WI38 (cell line): ENCODE data around the gene RWDD1.

Experiments
- H3K4me3 ChIP-seq: 2 replicates; pipeline ENCODE4 v1.5.1; 2011; ENCODE audit warnings: low read depth, mild to moderate bottlenecking, control low read depth, low read length
- TF ChIP-seq, protein P1 (sequence below): IDR thresholded peaks from 2 replicates; pipeline ENCODE4 v1.5.1; 2012; ENCODE audit warnings: low read depth, mild to moderate bottlenecking, control low read depth, low read length

RWDD1 gene

DNA sequence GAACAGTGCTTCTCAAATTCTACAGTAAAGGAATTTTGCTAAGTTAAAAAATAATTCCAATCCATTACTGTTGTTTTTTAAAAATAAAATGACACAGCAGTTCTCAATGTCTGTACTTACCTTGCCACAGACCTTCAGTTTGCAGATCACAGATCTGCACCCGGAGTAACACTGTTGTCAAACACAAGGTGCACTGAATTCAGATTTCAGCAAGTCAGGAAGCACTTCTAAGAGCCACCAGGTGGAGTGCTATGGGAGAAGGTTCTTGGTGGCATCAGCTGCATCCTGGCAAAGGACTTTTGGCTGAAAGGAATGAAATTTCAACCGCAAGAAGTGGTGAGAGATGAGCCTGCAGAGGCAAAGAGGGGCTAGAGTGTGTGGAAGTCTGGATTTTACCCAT is 62.4 kb downstream of the RWDD1 start:
- TF ChIP-seq, protein P1, sequence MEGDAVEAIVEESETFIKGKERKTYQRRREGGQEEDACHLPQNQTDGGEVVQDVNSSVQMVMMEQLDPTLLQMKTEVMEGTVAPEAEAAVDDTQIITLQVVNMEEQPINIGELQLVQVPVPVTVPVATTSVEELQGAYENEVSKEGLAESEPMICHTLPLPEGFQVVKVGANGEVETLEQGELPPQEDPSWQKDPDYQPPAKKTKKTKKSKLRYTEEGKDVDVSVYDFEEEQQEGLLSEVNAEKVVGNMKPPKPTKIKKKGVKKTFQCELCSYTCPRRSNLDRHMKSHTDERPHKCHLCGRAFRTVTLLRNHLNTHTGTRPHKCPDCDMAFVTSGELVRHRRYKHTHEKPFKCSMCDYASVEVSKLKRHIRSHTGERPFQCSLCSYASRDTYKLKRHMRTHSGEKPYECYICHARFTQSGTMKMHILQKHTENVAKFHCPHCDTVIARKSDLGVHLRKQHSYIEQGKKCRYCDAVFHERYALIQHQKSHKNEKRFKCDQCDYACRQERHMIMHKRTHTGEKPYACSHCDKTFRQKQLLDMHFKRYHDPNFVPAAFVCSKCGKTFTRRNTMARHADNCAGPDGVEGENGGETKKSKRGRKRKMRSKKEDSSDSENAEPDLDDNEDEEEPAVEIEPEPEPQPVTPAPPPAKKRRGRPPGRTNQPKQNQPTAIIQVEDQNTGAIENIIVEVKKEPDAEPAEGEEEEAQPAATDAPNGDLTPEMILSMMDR, result no peak
- no peak overlapping the region for H3K4me3 ChIP-seq
